Right cardiac atrium (tissue), 5 donors: ENCODE measurements around the gene NOMO2. TPM values are rescaled to one million over a fixed set of nuclear protein-coding genes. Genes with fewer than 3 reads are reported as not detected.
A peak's percentile ranks its signal among the peaks of the same experiment; 100 is the strongest.
"Not testable (repeated sequence)": the region's sequence is repeated elsewhere in the genome, so short reads cannot be mapped to it uniquely, and the experiment has no call there.

Experiments used
- ATAC-seq, 2 donors: fragments of 200-7000 bp; cut with Tn5 transposase; one replicate each; pipeline versions ENCODE4 v1.8.0 to v1.9.1; 2020; ENCODE audit warnings: moderate library complexity in 2 of 2, mild to moderate bottlenecking in 1 of 2
- DNase-seq, 3 donors: peaks; one replicate each; pipeline ENCODE4 v3.0.0-alpha.2; 2020
- H3K27ac ChIP-seq: one replicate; pipeline ENCODE4 v1.5.1; 2013; ENCODE audit warnings: mild to moderate bottlenecking, low read length, control low read depth, moderate library complexity
- H3K27me3 ChIP-seq: one replicate; pipeline ENCODE4 v1.6.1; 2013; ENCODE audit not compliant: control insufficient read depth, insufficient read depth
- H3K4me1 ChIP-seq: one replicate; pipeline ENCODE4 v1.6.1; 2013; ENCODE audit warnings: low read length; ENCODE audit not compliant: control insufficient read depth, insufficient read depth
- H3K4me3 ChIP-seq: one replicate; pipeline ENCODE4 v1.5.1; 2013; ENCODE audit warnings: low read length, control low read depth
- H3K9me3 ChIP-seq: one replicate; pipeline ENCODE4 v1.6.1; 2013; ENCODE audit warnings: low read length; ENCODE audit not compliant: control insufficient read depth
- WGBS: extraction: QIAGEN DNeasy Blood & Tissue Kit; methylation state at CpG from one replicate; pipeline ENCODE4 v1.1.7; 2013; 5-methylcytosine and 5-hydroxymethylcytosine counted together
- intact Hi-C, 4 donors: fragments of 100-400 bp; cut with DNase I; formaldehyde crosslinking; loops; one replicate each; pipeline versions ENCODE4 v1.11.0 to v1.14.0; 2022 to 2023
- polyA plus RNA-seq: library from polyadenylated mRNA; stranded (reverse); fragments of 200-250 nt; gene quantifications from one replicate; pipeline ENCODE4 v1.2.3, GENCODE V29; 2013
- total RNA-seq, 4 donors: library from RNA; stranded (reverse); fragmentation: NEBNext Ultra II Directional; extraction: Animal tissue kit (Norgen Biotek cat#: 25700); gene quantifications; one replicate each; pipeline ENCODE4 v1.2.1, GENCODE V29; 2021
- donor health status: healthy with polysubstance abuse.
- donor health status: DM: no; HTN: yes; CAD: no.
- donor health status: DM: no; HTN: no; CAD: no.
- donor health status: DM: no; HTN: yes; CAD: no; lungs with severe emphysema.
- donor health status: DM: yes; HTN: yes; CAD: no.

NOMO2 gene
- total and polyA plus RNA-seq, 5 donors: 127 to 295 (median 267) TPM

- H3K9me3 ChIP-seq, H3K27ac ChIP-seq, DNase-seq, intact Hi-C loops, H3K4me1 ChIP-seq, H3K27me3 ChIP-seq, H3K4me3 ChIP-seq: not testable (repeated sequence)
- peak; percentile 54 to 56 for ATAC-seq
- WGBS: no CpG with 5 or more reads among the region's 15 CpGs
These were observed 40.3 kb downstream of the NOMO2 start for GRCh38 chr16:18521445-18522181.

GRCh38 chr16:18518536-18519283 is 43.2 kb downstream of the NOMO2 start:
- H3K4me1 ChIP-seq, H3K27ac ChIP-seq, H3K9me3 ChIP-seq, H3K27me3 ChIP-seq, intact Hi-C loops, DNase-seq, ATAC-seq, H3K4me3 ChIP-seq: not testable (repeated sequence)
- WGBS: no CpG with 5 or more reads among the region's 12 CpGs

GRCh38 chr16:18498430-18498829 is 63.5 kb downstream of the NOMO2 start:
- DNase-seq, intact Hi-C loops, H3K27ac ChIP-seq, H3K4me1 ChIP-seq, H3K4me3 ChIP-seq, H3K9me3 ChIP-seq, H3K27me3 ChIP-seq: not testable (repeated sequence)
- no CpG with 5 or more reads among the region's 7 CpGs for WGBS
- peak; percentile 70 to 73 for ATAC-seq

- H3K4me1 ChIP-seq, ATAC-seq, intact Hi-C loops, H3K27ac ChIP-seq, H3K27me3 ChIP-seq, H3K4me3 ChIP-seq, H3K9me3 ChIP-seq, DNase-seq: not testable (repeated sequence)
- WGBS: no CpG with 5 or more reads among the region's 5 CpGs
These were observed 64.9 kb downstream of the NOMO2 start for GRCh38 chr16:18497032-18497431.

- DNase-seq, H3K9me3 ChIP-seq, ATAC-seq, intact Hi-C loops, H3K4me1 ChIP-seq, H3K27ac ChIP-seq, H3K4me3 ChIP-seq, H3K27me3 ChIP-seq: not testable (repeated sequence)
- WGBS: no CpG with 5 or more reads among the region's 11 CpGs
These were observed 69.6 kb downstream of the NOMO2 start for GRCh38 chr16:18492118-18492897.

- H3K27ac ChIP-seq, H3K4me3 ChIP-seq, H3K4me1 ChIP-seq, DNase-seq, H3K27me3 ChIP-seq, ATAC-seq, H3K9me3 ChIP-seq, intact Hi-C loops: not testable (repeated sequence)
- WGBS: 88% methylated on average over 4 of the region's 8 CpGs
These were observed 125.9 kb downstream of the NOMO2 start for GRCh38 chr16:18436025-18436424.

GRCh38 chr16:18415827-18416226 is 146.1 kb downstream of the NOMO2 start:
- H3K27ac ChIP-seq, H3K27me3 ChIP-seq, H3K9me3 ChIP-seq, H3K4me1 ChIP-seq, intact Hi-C loops, H3K4me3 ChIP-seq, DNase-seq: not testable (repeated sequence)
- no CpG with 5 or more reads among the region's 7 CpGs for WGBS
- ATAC-seq: peak; percentile 61 to 79

GRCh38 chr16:18409532-18410293 is 152.2 kb downstream of the NOMO2 start:
- H3K4me3 ChIP-seq, ATAC-seq, DNase-seq, intact Hi-C loops, H3K4me1 ChIP-seq, H3K27ac ChIP-seq, H3K27me3 ChIP-seq, H3K9me3 ChIP-seq: not testable (repeated sequence)
- WGBS: no CpG with 5 or more reads among the region's 11 CpGs

GRCh38 chr16:18401851-18402657 is 159.8 kb downstream of the NOMO2 start:
- intact Hi-C loops, DNase-seq: not testable (repeated sequence)
- WGBS: no CpG with 5 or more reads among the region's 88 CpGs

GRCh38 chr16:18401159-18401558 is 160.7 kb downstream of the NOMO2 start:
- intact Hi-C loops, ATAC-seq, H3K4me1 ChIP-seq, H3K27me3 ChIP-seq, H3K9me3 ChIP-seq, H3K27ac ChIP-seq, H3K4me3 ChIP-seq: not testable (repeated sequence)
- WGBS: under 1% methylated on average over 18 of the region's 38 CpGs
- DNase-seq: peak; percentile 47 to 82 (median 81)

More at GRCh38 chr16:18401851-18402657, 159.8 kb downstream of the NOMO2 start:
- not testable (repeated sequence) for H3K27ac ChIP-seq, H3K27me3 ChIP-seq, H3K9me3 ChIP-seq, H3K4me1 ChIP-seq, H3K4me3 ChIP-seq
- peak; percentile 93 to 94 for ATAC-seq
